HG02678 (cell line): ENCODE measurements around the gene SLC9A8.
"Not testable (repeated sequence)": the region's sequence is repeated elsewhere in the genome, so short reads cannot be mapped to it uniquely, and the experiment has no call there.

Source experiments
- ATAC-seq: cut with Tn5 transposase; IDR thresholded peaks from one replicate; pipeline ENCODE4 v1.9.1; 2021; ENCODE audit warnings: mild to moderate bottlenecking, moderate library complexity; ENCODE audit not compliant: unreplicated experiment

Gene SLC9A8

GRCh38 chr20:49812507-49813304, at the start of gene SLC9A8:
Gene SLC9A8, plus strand, starts transcription at chr20:49812828. Its CDS starts 95 bp downstream, at chr20:49812923.
- peak; percentile 87 for ATAC-seq

GRCh38 chr20:49762940-49763766, 49.5 kb upstream of the SLC9A8 start:
- no peak for ATAC-seq

GRCh38 chr20:49765413-49765736, 47.3 kb upstream of the SLC9A8 start:
- no peak for ATAC-seq

GRCh38 chr20:49765846-49766541, 46.6 kb upstream of the SLC9A8 start:
- ATAC-seq, result no peak

GRCh38 chr20:49766979-49767521, 45.6 kb upstream of the SLC9A8 start:
- no peak for ATAC-seq

- ATAC-seq, result no peak
Observed at GRCh38 chr20:49768204-49769047, 44.2 kb upstream of the SLC9A8 start.

GRCh38 chr20:49769048-49769581, 43.5 kb upstream of the SLC9A8 start:
- ATAC-seq, result no peak

GRCh38 chr20:49770634-49771033, 42.0 kb upstream of the SLC9A8 start:
- no peak for ATAC-seq

GRCh38 chr20:49774213-49774612, 38.4 kb upstream of the SLC9A8 start:
- not testable (repeated sequence) for ATAC-seq

- no peak for ATAC-seq
Observed at GRCh38 chr20:49775229-49775693, 37.4 kb upstream of the SLC9A8 start.

GRCh38 chr20:49779972-49780371, 32.7 kb upstream of the SLC9A8 start:
- no peak for ATAC-seq

- ATAC-seq, result no peak
Observed at GRCh38 chr20:49781676-49782075, 31.0 kb upstream of the SLC9A8 start.

GRCh38 chr20:49782439-49782838, 30.2 kb upstream of the SLC9A8 start:
- ATAC-seq, result not testable (repeated sequence)

GRCh38 chr20:49783021-49783995, 29.3 kb upstream of the SLC9A8 start:
- not testable (repeated sequence) for ATAC-seq

GRCh38 chr20:49784291-49784690, 28.3 kb upstream of the SLC9A8 start:
- ATAC-seq, result no peak

- ATAC-seq, result peak; percentile 18
Observed at GRCh38 chr20:49785149-49785851, 27.3 kb upstream of the SLC9A8 start.

GRCh38 chr20:49785852-49786175, 26.8 kb upstream of the SLC9A8 start:
- peak; percentile 92 for ATAC-seq

GRCh38 chr20:49786196-49786595, 26.4 kb upstream of the SLC9A8 start:
- peak; percentile 50 for ATAC-seq
